IPS-20b (cell line): ENCODE data around the gene EXOC3L1.

Experiments
- H3K27ac ChIP-seq: one replicate; pipeline ENCODE4 v1.5.1; 2013; ENCODE audit warnings: low read length
- H3K27me3 ChIP-seq: 2 replicates; pipeline ENCODE4 v1.6.1; 2013; ENCODE audit warnings: mild to moderate bottlenecking, low read length, inconsistent platforms; ENCODE audit not compliant: insufficient read depth
- H3K36me3 ChIP-seq: 2 replicates; pipeline ENCODE4 v1.6.1; 2013; ENCODE audit warnings: low read depth, mild to moderate bottlenecking, inconsistent platforms, low read length, moderate library complexity; ENCODE audit not compliant: insufficient read depth
- H3K4me1 ChIP-seq: 2 replicates; pipeline ENCODE4 v1.6.1; 2013; ENCODE audit warnings: mild to moderate bottlenecking, control low read depth, inconsistent platforms, low read length, moderate library complexity; ENCODE audit not compliant: insufficient read depth
- H3K4me3 ChIP-seq: 2 replicates; pipeline ENCODE4 v1.5.1; 2013; ENCODE audit warnings: mild to moderate bottlenecking, low read length, inconsistent platforms
- H3K9ac ChIP-seq: 2 replicates; pipeline ENCODE4 v1.6.1; 2013; ENCODE audit warnings: low read depth, mild to moderate bottlenecking, inconsistent platforms, low read length, moderate library complexity
- H3K9me3 ChIP-seq: 2 replicates; pipeline ENCODE4 v1.6.1; 2013; ENCODE audit warnings: mild to moderate bottlenecking, low read depth, low read length, inconsistent platforms; ENCODE audit not compliant: insufficient read depth

Gene EXOC3L1

DNA sequence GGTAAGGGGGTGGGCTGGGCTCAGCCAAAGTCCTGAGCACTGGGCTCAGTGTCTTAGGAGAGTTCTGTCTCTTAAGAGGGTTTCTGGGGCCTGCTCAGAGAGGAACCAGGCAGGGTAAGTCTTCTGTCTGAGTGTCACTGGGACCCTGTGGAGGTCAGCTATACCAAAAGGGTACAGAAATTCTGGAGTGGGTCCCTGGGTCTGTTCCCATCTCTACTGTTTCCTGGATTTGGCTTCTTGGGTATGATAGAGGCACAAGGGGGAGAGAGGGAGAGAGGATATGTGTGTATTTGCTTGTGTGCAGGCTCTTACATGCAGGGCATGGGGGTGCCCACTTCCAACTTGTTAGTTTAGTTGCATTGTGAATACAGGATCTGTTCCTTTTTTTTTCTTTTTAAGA is 3.6 kb upstream of the EXOC3L1 start:
- peak overlapping the region; percentile 93; the same call in 1 of the 2 replicates for H3K4me3 ChIP-seq
- no peak overlapping the region for H3K27ac ChIP-seq
- peak overlapping the region; percentile 82 for H3K9ac ChIP-seq
- no peaks in the 10 kb centered on the region for H3K9me3 ChIP-seq
- H3K27me3 ChIP-seq: no peaks in the 10 kb centered on the region
- H3K4me1 ChIP-seq: peaks cover 3% of the 10 kb centered on the region; the same call in 1 of the 2 replicates
- peaks cover 52% of the 10 kb centered on the region for H3K36me3 ChIP-seq

DNA sequence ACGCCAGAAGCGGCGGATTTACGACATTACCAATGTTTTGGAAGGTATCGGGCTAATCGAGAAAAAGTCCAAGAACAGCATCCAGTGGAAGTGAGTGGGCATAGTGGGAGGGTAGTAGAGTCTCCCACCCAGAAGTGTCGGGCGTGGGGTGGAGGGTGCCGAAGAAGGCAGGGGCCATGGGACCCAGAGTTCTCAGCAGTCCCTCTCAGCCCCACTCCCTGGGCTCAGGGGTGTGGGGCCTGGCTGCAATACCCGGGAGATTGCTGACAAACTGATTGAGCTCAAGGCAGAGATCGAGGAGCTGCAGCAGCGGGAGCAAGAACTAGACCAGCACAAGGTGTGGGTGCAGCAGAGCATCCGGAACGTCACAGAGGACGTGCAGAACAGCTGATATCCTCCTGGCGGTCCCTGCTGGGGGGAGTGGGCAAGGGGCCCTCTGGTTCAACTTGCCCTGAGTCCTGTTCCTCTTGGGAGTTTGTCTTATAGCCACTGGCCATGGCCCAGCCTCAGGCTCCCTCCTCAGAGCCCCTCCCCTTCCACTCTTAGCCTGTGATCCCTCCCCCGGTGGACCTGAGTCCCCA is 2.9 kb upstream of the EXOC3L1 start:
- Histone ChIP-seq H3K36me3 (peaks cover 47% of the 10 kb centered on the region), H3K9me3 (no peaks in the 10 kb centered on the region), H3K4me1 (peaks cover 3% of the 10 kb centered on the region; the same call in 1 of the 2 replicates), H3K9ac (peak overlapping the region; percentile 82), H3K4me3 (peak overlapping the region; percentile 93), H3K27me3 (no peaks in the 10 kb centered on the region), H3K27ac (no peak overlapping the region)

DNA sequence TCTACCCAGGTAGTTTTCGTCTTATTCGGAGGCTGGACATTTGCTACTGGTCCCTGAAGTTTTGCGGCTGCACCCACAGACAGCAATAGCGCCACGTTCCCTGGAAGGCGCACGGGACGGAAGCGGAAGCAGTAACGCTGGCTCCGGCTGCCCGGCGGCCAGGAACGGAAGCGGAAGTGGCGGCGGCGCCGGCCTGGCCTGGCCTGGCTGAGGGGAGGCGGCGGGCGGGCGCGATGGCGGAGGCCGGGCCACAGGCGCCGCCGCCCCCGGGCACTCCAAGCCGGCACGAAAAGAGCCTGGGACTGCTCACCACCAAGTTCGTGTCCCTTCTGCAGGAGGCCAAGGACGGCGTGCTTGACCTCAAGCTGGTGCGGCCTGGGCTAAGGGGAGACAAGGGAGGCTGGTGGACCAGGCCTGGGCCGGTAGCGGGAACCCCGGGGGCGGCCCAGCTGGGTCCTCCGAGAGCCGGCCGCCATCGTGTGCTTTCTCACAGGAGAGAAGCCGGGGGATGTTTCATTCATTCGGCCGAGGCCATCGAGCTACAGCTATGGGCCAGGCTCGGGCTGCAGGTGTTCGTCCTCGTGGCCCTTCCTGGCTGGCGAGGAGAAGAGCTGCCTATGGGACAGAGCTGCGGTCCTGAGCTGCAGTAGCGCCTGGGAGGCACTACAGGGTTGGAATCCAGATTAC is 2.2 kb upstream of the EXOC3L1 start, which contains the start of gene E2F4:
E2F4 (plus strand) TSS at position 161 of the 687 bp plus-strand sequence; CDS start at position 234, 73 bp downstream.
- Histone ChIP-seq H3K9me3 (no peaks in the 10 kb centered on the region), H3K4me3 (peak within 1 kb of the TSS; percentile 93), H3K27me3 (peaks cover under 1% of the 10 kb centered on the region; the same call in 1 of the 2 replicates), H3K27ac (no peak within 1 kb of the TSS), H3K4me1 (peaks cover 3% of the 10 kb centered on the region; the same call in 1 of the 2 replicates), H3K36me3 (peaks cover 39% of the 10 kb centered on the region), H3K9ac (peak within 1 kb of the TSS; percentile 82)

DNA sequence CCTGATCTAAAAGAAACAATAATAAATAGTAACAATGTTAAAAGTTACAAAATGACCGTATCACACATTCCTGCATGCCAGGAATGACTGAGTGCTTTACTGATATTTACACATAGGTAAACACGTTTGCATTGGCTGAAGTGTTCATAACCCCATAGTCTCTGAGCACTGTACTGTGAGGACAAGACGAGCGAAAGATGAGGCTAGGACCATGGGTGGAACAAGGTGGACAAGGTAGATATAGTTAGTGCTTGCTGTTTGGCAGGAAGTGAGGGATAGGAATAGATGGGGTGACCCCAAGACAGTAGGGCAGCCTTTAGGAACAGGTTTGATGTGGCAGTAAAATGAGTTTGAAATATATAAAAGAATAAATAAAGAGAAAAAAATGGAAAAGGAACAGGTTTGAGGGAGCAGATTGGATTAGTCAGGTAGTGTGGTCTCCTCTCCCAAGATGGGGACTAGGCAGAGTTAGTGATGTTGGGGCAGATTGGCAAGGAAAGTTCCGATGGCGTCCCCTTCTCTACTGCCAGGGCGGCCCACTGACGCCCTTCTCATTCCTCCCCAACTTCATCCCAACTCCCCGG is 1.6 kb upstream of the EXOC3L1 start:
- H3K27ac ChIP-seq: no peak overlapping the region
- peaks cover 7% of the 10 kb centered on the region for H3K27me3 ChIP-seq
- H3K36me3 ChIP-seq: peaks cover 33% of the 10 kb centered on the region
- H3K4me1 ChIP-seq: peaks cover 7% of the 10 kb centered on the region; the same call in 1 of the 2 replicates
- H3K4me3 ChIP-seq: peak overlapping the region; percentile 93
- no peak overlapping the region for H3K9ac ChIP-seq
- H3K9me3 ChIP-seq: no peaks in the 10 kb centered on the region

DNA sequence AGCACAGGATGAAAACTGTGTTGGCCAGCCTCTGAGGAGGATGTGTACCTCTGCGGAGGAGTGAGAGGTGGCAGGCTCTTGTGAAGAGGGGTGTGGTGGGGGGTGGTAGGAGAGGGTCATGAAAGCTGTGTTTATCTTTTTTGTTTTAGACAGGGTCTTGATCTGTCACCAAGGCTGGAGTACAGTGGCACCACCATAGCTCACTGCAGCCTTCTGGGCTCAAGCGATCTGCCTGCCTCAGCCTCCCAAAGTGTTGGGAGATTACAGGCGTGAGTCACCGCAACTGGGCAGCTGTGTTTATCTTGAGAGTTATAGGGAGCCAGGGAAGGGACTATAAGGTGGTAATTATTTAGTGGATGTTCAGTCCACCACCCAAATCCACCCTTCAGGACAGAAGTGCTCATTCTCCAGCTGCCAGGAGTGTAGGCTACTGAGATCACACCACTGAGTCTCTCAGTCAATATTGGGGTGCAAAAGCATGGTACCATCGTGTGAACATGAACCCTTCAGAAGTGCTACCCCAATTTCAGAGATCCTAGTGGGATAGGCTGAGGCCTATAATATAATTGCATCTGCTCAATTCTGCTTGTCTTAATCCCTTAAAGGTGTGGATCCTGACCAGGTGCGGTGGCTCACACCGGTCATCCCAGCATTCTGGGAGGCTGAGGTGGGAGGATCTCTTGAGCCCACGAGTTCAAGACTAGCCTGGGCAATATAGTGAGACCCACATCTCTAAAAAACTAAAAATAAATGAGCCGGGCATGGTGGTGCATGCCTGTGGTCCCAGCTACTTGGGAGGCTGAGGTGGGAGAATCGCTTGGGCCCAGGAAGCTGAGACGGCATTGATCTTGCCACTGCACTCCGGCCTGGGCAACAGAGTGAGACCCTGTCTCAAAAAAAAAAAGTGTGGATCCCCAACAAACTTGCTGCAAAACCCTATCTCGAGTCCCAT is 788 bp upstream of the EXOC3L1 start:
- H3K4me3 ChIP-seq: no peak overlapping the region
- no peaks in the 10 kb centered on the region for H3K9me3 ChIP-seq
- H3K27ac ChIP-seq: no peak overlapping the region
- no peak overlapping the region for H3K9ac ChIP-seq
- peaks cover 15% of the 10 kb centered on the region for H3K27me3 ChIP-seq
- H3K4me1 ChIP-seq: peaks cover 7% of the 10 kb centered on the region; the same call in 1 of the 2 replicates
- H3K36me3 ChIP-seq: peaks cover 25% of the 10 kb centered on the region

DNA sequence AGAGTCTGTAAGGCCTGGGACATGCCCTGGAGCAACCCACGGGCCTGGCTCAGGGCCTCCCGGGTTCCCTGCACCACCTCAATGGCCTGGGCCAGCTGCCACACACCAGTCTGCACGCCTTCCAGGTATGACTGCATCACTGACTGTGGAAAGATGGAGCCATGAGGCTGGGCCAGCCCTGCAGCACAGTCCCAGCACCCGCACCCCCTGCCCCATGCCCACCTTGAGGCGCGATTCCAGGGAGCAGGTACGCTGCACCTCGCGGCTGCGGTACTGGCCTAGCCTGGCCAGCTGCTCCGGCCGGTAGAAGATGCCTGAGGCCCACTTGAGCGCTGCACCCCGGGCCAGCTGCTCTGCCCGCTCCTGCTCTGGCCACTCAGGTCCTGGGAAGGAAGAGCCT is 1.1 kb downstream of the EXOC3L1 start:
- no peak overlapping the region for H3K27ac ChIP-seq
- no peak overlapping the region for H3K9ac ChIP-seq
- H3K9me3 ChIP-seq: no peaks in the 10 kb centered on the region
- H3K4me3 ChIP-seq: no peak overlapping the region
- peaks cover 33% of the 10 kb centered on the region for H3K27me3 ChIP-seq
- H3K4me1 ChIP-seq: peaks cover 7% of the 10 kb centered on the region; the same call in 1 of the 2 replicates
- H3K36me3 ChIP-seq: peaks cover 6% of the 10 kb centered on the region

DNA sequence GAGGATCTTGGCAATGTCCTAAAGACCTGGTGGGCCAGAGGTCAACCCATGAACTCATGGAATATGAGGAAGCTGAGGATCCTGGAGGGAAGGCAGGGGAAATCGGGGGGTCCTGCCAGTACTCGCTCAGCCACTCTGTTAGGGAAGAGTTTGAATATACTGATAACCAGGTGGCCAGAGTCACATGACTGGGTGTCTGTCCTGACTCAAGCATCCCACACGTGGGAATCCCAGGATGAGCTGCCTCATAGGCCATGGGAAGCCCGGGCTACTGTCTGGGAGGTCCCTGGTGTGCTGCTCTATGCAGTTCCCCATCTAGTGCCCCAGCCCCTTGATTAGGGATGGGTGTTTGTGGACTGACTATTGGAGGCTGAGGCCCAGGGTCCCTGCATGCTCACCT is 1.6 kb downstream of the EXOC3L1 start:
- no peak overlapping the region for H3K27ac ChIP-seq
- peaks cover 1% of the 10 kb centered on the region for H3K36me3 ChIP-seq
- H3K9ac ChIP-seq: no peak overlapping the region
- H3K27me3 ChIP-seq: peaks cover 33% of the 10 kb centered on the region
- H3K4me1 ChIP-seq: 0 out of 2 replicates have a peak, but pooled peaks cover 3% of the 10 kb centered on the region
- H3K4me3 ChIP-seq: no peak overlapping the region
- no peaks in the 10 kb centered on the region for H3K9me3 ChIP-seq

DNA sequence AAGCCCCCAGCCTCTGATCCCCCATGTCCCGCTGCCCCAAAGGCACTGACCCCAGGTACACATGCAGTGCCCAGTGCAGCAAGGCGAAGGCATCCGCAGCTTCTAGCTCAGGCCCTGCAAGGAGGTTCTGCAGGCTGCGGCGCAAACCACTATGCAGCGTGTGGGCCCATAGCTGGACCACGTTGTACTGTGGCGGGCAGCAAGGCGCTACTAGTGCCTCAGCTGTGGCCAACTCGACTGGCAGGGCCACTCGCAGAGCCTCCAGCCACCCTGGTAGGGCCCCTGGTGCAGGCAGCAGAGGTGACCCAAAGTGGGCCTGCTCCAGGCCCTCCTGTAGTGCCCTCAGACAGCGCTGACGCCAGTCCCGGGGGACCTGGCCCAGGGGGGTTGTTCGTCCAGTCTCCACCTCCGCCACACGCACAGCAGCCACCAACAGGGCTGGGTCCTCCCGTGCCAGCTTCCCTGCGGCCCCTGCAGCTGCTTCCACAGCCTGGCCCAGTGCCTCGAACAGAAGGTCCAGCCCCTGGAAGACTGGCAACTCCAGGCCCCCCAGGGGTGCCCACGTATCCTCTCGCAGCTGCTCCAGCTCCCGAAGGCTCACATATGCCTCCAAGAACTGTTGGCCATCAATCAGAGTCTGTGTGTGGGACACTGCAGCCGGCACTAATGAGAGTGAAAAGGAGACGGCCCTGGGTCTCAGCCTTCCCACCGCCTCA is 2.6 kb downstream of the EXOC3L1 start:
- Histone ChIP-seq H3K27ac (no peak overlapping the region), H3K36me3 (no peaks in the 10 kb centered on the region), H3K4me3 (no peak overlapping the region), H3K4me1 (peaks cover 3% of the 10 kb centered on the region; the same call in 1 of the 2 replicates), H3K27me3 (peaks cover 33% of the 10 kb centered on the region), H3K9ac (no peak overlapping the region), H3K9me3 (no peaks in the 10 kb centered on the region)

DNA sequence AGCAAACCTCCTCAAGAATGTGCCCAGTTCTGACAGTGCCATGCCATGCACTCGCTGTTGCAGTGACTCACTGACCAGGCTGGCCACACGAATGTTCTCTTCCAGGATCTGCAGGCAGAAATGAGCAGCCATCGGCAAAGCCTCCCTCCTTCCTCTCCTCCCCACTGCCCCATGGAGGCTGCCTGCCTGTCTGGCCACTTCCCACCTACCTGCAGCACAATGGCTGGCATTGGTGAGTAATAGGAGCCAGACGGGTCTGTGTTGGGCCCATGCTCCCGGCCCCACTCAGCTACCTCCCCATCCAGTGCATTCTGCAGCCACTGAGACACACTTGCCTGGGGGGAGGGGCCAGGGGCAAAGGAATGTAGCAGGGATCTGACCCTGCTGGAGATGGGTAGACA is 3.4 kb downstream of the EXOC3L1 start:
- Histone ChIP-seq H3K27me3 (peaks cover 33% of the 10 kb centered on the region), H3K36me3 (no peaks in the 10 kb centered on the region), H3K9me3 (no peaks in the 10 kb centered on the region), H3K27ac (no peak overlapping the region), H3K4me3 (no peak overlapping the region), H3K4me1 (peaks cover 3% of the 10 kb centered on the region; the same call in 1 of the 2 replicates), H3K9ac (no peak overlapping the region)

DNA sequence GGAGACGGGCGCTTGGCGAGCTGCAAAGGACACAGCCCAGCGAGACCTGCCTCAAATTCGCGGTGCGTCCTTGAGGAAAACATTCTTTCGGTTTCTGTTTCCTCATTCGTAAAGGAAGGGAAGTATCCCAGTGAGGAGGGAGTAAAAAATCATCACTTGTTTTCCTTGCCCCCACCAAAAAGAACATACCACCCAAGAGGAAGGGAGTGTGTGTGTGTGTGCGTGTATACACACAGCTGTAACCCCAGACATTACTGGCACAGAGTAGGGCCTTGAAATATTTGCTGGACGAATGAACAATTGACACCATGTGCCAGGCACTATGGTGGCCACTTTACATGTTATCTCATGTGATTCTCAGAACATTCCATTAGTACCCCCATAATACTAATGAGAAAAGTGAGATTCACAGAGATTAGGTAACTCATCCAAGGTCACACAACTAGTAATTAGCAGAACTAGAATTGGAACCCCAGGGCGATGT is 4.2 kb downstream of the EXOC3L1 start:
- Histone ChIP-seq H3K4me3 (no peak overlapping the region), H3K27me3 (peaks cover 33% of the 10 kb centered on the region), H3K4me1 (peaks cover 3% of the 10 kb centered on the region; the same call in 1 of the 2 replicates), H3K27ac (no peak overlapping the region), H3K36me3 (no peaks in the 10 kb centered on the region), H3K9me3 (no peaks in the 10 kb centered on the region), H3K9ac (no peak overlapping the region)
